ENCODE data around the gene NUP210L. TPM values are rescaled to one million over a fixed set of nuclear protein-coding genes. Genes with fewer than 3 reads are reported as not detected.
"Not testable (repeated sequence)": the region's sequence is repeated elsewhere in the genome, so short reads cannot be mapped to it uniquely, and the experiment has no call there.

Gene NUP210L
- polyA plus RNA-seq, 2 of the 4 experiments (the other 2 are of a cell fraction) = not detected

- TF ChIP-seq RCOR1 (IDR thresholded peaks at IDR 0.05; ENCODE audit: low read depth, low read length) = no peak
- TF ChIP-seq CBX2 (IDR thresholded peaks at IDR 0.05; ENCODE audit: borderline replicate concordance, low read depth) = no peak
Measured at GRCh38 chr1:154076413-154076812, 78.5 kb downstream of the NUP210L start (continued).

DNA sequence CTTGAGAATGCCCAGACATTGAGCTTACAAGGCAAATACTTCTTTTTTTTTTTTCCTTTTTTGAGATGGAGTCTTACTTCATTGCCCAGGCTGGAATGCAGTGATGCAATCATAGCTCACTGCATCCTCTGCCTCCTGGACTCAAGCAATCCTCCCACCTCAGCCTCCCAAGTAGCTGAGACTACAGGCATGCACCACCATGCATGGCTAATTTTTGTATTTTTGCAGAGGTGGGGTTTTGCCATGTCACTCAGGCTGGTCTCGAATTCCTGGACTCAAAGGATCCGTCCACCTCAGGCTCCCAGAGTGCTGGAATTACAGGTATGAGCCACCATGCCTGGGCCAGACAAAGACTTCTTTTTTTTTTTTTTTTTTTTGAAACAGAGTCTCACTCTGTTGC lies 79.1 kb downstream of the NUP210L start:
- Histone ChIP-seq H3K27ac (no peak overlapping the region), H3K4me2 (no peak overlapping the region), H3K4me1 (no peaks in the 10 kb centered on the region), H3K4me3 (no peak overlapping the region), H3K9me3 (0 out of 3 replicates have a peak, but pooled peaks cover 9% of the 10 kb centered on the region)
- 14% methylated on average over 2 of the region's 2 CpGs for WGBS (ENCODE audit: missing lambda C conversion rate)
- TF ChIP-seq MAZ (IDR thresholded peaks at IDR 0.05; ENCODE audit: borderline replicate concordance, low read depth, low read length) (no peak), ELK1 (IDR thresholded peaks at IDR 0.05; ENCODE audit: low read depth, low read length) (no peak), BHLHE40 (IDR thresholded peaks at IDR 0.05; ENCODE audit: low read depth, low read length) (no peak), EHF (CRISPR knock-in tag; IDR thresholded peaks at IDR 0.05) (no peak), TP53 (CRISPR knock-in tag; IDR thresholded peaks at IDR 0.05) (no peak), HOXA7 (CRISPR knock-in tag; IDR thresholded peaks at IDR 0.05) (no peak), RARB (CRISPR knock-in tag; IDR thresholded peaks at IDR 0.05) (no peak)
- TF ChIP-seq, protein P1, sequence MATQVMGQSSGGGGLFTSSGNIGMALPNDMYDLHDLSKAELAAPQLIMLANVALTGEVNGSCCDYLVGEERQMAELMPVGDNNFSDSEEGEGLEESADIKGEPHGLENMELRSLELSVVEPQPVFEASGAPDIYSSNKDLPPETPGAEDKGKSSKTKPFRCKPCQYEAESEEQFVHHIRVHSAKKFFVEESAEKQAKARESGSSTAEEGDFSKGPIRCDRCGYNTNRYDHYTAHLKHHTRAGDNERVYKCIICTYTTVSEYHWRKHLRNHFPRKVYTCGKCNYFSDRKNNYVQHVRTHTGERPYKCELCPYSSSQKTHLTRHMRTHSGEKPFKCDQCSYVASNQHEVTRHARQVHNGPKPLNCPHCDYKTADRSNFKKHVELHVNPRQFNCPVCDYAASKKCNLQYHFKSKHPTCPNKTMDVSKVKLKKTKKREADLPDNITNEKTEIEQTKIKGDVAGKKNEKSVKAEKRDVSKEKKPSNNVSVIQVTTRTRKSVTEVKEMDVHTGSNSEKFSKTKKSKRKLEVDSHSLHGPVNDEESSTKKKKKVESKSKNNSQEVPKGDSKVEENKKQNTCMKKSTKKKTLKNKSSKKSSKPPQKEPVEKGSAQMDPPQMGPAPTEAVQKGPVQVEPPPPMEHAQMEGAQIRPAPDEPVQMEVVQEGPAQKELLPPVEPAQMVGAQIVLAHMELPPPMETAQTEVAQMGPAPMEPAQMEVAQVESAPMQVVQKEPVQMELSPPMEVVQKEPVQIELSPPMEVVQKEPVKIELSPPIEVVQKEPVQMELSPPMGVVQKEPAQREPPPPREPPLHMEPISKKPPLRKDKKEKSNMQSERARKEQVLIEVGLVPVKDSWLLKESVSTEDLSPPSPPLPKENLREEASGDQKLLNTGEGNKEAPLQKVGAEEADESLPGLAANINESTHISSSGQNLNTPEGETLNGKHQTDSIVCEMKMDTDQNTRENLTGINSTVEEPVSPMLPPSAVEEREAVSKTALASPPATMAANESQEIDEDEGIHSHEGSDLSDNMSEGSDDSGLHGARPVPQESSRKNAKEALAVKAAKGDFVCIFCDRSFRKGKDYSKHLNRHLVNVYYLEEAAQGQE (IDR thresholded peaks at IDR 0.05) = no peak
- no peak for DNase-seq (ENCODE audit: low read depth in 1 of 2, low spot score in 1 of 2)
- POLR2A ChIA-PET = no interaction called here
- CTCF ChIA-PET = interaction anchor here (0.9 to 1.0 kb wide), 2 partner anchors 10 to 16 kb away, joined by 3 read pairs; no protein-coding TSS in a partner anchor
- no peak for FAIRE-seq
- ATAC-seq = no peak

- H3K4me1 ChIP-seq = no peaks in the 10 kb centered on the region
- WGBS (ENCODE audit: missing lambda C conversion rate) = 20% methylated on average over 1 of the region's 1 CpG
- FAIRE-seq = no peak
- no peak overlapping the region for H3K27ac ChIP-seq
- no peak overlapping the region for H3K4me2 ChIP-seq
- no peak for ATAC-seq
- ChIA-PET POLR2A (no interaction called here), CTCF (interaction anchor here (0.6 to 1.9 kb wide), 2 partner anchors 12 to 46 kb away, joined by 3 to 4 read pairs; no protein-coding TSS in a partner anchor)
- DNase-seq (ENCODE audit: low read depth in 1 of 2, low spot score in 1 of 2) = no peak
- H3K9me3 ChIP-seq = no peaks in the 10 kb centered on the region
- no peak overlapping the region for H3K4me3 ChIP-seq
- TF ChIP-seq NPAS2 (CRISPR knock-in tag; IDR thresholded peaks at IDR 0.05; ENCODE audit: borderline replicate concordance) (no peak), POLR2AphosphoS2 (conservative IDR thresholded peaks at IDR 0.05; ENCODE audit: low read length) (no peak), RARB (CRISPR knock-in tag; IDR thresholded peaks at IDR 0.05) (no peak), FOXS1 (CRISPR knock-in tag; IDR thresholded peaks at IDR 0.05) (no peak), FOSB (CRISPR knock-in tag; IDR thresholded peaks at IDR 0.05) (no peak), CHD4 (IDR thresholded peaks at IDR 0.05; ENCODE audit: borderline replicate concordance) (no peak), PBX3 (IDR thresholded peaks at IDR 0.05) (no peak), HEYL (CRISPR knock-in tag; IDR thresholded peaks at IDR 0.05) (no peak)
- TF ChIP-seq, protein P1 (IDR thresholded peaks at IDR 0.05) = no peak
- TF ChIP-seq, protein P2, sequence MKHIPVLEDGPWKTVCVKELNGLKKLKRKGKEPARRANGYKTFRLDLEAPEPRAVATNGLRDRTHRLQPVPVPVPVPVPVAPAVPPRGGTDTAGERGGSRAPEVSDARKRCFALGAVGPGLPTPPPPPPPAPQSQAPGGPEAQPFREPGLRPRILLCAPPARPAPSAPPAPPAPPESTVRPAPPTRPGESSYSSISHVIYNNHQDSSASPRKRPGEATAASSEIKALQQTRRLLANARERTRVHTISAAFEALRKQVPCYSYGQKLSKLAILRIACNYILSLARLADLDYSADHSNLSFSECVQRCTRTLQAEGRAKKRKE (CRISPR knock-in tag; IDR thresholded peaks at IDR 0.05; ENCODE audit: low read depth) = no peak
Measured at GRCh38 chr1:154062309-154062708, 92.6 kb downstream of the NUP210L start.

GRCh38 chr1:154047436-154047835 lies 107.4 kb downstream of the NUP210L start:
- FAIRE-seq; CTCF ChIA-PET; H3K27ac ChIP-seq; ATAC-seq; H3K4me2 ChIP-seq; DNase-seq (ENCODE audit: low read depth in 1 of 2, low spot score in 1 of 2); H3K4me3 ChIP-seq; POLR2A ChIA-PET; H3K4me1 ChIP-seq: not testable (repeated sequence)
- peaks cover 11% of the 10 kb centered on the region; the same call in 2 of the 3 replicates for H3K9me3 ChIP-seq
- WGBS (ENCODE audit: missing lambda C conversion rate) = 0% methylated on average over 4 of the region's 4 CpGs
